ENCODE measurements around the gene RBM15. TPM values are rescaled to one million over a fixed set of nuclear protein-coding genes. Genes with fewer than 3 reads are reported as not detected.

Gene RBM15, protein sequence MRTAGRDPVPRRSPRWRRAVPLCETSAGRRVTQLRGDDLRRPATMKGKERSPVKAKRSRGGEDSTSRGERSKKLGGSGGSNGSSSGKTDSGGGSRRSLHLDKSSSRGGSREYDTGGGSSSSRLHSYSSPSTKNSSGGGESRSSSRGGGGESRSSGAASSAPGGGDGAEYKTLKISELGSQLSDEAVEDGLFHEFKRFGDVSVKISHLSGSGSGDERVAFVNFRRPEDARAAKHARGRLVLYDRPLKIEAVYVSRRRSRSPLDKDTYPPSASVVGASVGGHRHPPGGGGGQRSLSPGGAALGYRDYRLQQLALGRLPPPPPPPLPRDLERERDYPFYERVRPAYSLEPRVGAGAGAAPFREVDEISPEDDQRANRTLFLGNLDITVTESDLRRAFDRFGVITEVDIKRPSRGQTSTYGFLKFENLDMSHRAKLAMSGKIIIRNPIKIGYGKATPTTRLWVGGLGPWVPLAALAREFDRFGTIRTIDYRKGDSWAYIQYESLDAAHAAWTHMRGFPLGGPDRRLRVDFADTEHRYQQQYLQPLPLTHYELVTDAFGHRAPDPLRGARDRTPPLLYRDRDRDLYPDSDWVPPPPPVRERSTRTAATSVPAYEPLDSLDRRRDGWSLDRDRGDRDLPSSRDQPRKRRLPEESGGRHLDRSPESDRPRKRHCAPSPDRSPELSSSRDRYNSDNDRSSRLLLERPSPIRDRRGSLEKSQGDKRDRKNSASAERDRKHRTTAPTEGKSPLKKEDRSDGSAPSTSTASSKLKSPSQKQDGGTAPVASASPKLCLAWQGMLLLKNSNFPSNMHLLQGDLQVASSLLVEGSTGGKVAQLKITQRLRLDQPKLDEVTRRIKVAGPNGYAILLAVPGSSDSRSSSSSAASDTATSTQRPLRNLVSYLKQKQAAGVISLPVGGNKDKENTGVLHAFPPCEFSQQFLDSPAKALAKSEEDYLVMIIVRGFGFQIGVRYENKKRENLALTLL
- total RNA-seq: 53.3 TPM
- 10 to 100 TPM in 3 of 4 donors, 1 to 10 TPM in 1; 7.5 to 12.9 (median 11.6) TPM for polyA plus RNA-seq

DNA sequence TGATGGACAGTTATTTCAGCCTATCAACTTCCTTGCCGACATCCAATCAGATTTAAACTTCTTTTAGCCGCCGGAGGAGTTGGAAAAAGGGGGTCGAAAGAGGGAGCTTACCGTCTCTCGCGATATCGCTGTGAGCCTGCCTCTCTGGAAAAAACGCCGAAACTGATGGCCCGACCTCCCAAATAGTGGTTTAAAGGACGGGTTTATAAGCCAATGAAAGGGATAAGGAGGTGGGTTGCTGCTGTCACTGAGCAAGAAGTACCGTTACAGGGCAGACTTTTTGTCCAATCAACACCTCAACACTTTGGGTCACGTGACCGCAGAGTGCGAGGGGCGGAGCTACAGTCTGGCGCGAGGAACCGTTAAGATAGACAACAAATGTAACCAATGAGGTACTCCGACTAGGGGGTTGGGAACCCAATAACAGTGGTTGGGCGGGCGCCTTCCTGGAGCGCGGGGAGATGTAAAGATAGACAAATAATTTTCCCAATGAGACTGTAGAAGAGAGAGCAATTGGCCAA lies at the start of gene RBM15:
TSS of gene RBM15 (plus strand) at position 492 of the 521 bp plus-strand sequence. CDS start at position 521, 29 bp downstream.
- Histone ChIP-seq H3K4me1 (ENCODE audit: control insufficient read depth, insufficient read depth, low read length, poor library complexity, severe bottlenecking) (peaks cover 51% of the 10 kb centered on the region), H3K27me3 (ENCODE audit: control insufficient read depth, insufficient read depth, low read length) (no peaks in the 10 kb centered on the region), H3K9me3 (ENCODE audit: control insufficient read depth in 2 of 2, low read length in 2 of 2) (no peaks in the 10 kb centered on the region), H3K4me3 (ENCODE audit: low read depth, low read length) (peak within 1 kb of the TSS; percentile 99), H3K27ac (ENCODE audit: insufficient read depth, low read length, poor library complexity, severe bottlenecking) (peak within 1 kb of the TSS; percentile 99), H3K36me3 (ENCODE audit: control insufficient read depth, insufficient read depth, low read length) (peaks cover 25% of the 10 kb centered on the region)
- H3K36me3 Mint-ChIP-seq: peaks cover 24% of the 10 kb centered on the region
- H3K9me3 Mint-ChIP-seq: no peaks in the 10 kb centered on the region
- ATAC-seq (ENCODE audit: low read depth in 2 of 2): peak; percentile 78 to 79
- H3K4me1 Mint-ChIP-seq: peaks cover 6 to 59% (median 40%) of the 10 kb centered on the region in 4 donors
- no peaks in the 10 kb centered on the region for H3K27me3 Mint-ChIP-seq
- no peak within 1 kb of the TSS for H3K4me3 Mint-ChIP-seq
- peak; percentile 96 to 100 (median 99) for DNase-seq
- H3K27ac Mint-ChIP-seq: peak within 1 kb of the TSS in 1 of 3 donors; percentile 98

DNA sequence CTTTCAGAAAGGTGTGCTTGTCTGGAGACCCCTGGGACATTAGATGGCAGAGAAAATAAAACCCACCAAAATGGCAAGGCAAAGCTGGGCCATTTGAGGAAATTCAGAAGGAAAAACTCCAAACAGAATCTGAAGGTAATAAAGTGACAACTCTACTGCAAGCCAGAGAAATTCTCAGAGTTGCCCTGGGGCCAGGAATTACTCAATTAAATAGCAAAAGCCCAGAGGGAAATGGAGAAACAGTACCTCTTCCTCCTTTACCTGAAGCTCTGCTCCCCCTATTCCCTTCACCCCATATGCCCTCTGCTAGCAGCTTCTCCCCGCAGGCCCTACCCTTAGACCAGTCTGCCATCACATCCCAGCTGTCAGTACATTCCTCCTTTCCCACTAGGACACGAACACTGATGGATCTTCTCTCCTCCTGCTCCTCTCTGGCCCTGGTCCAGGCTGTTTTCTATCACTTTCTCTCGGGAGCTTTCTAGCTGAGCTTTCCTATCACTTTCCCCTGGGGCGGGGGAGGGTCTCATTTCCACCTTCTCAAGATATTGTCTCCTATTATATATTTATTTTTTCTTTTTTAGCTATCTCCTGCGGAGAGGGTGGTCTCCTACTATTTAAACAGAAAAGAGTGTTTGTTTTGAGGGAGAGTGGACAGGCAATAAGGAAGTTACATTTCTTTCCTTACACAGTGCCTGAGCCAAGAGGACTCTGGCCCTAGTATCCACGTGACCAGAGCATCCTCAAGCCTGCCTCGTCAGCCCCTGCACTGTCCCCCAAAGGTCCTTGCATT lies 47.7 kb upstream of the RBM15 start:
- Histone ChIP-seq H3K36me3 (ENCODE audit: control insufficient read depth, insufficient read depth, low read length) (no peaks in the 10 kb centered on the region), H3K27ac (ENCODE audit: insufficient read depth, low read length, poor library complexity, severe bottlenecking) (no peak overlapping the region), H3K4me1 (ENCODE audit: control insufficient read depth, insufficient read depth, low read length, poor library complexity, severe bottlenecking) (no peaks in the 10 kb centered on the region), H3K9me3 (ENCODE audit: control insufficient read depth in 2 of 2, low read length in 2 of 2) (no peaks in the 10 kb centered on the region), H3K4me3 (ENCODE audit: low read depth, low read length) (no peak overlapping the region), H3K27me3 (ENCODE audit: control insufficient read depth, insufficient read depth, low read length) (no peaks in the 10 kb centered on the region)
- DNase-seq: no peak
- Mint-ChIP-seq H3K27me3 (peaks cover 8% of the 10 kb centered on the region), H3K4me3 (no peak overlapping the region), H3K4me1 (peaks cover 0 to 2% (median 0%) of the 10 kb centered on the region in 4 donors), H3K27ac (peak overlapping the region in 1 of 3 donors; percentile 56), H3K36me3 (no peaks in the 10 kb centered on the region), H3K9me3 (peaks cover 0 to 2% (median 0%) of the 10 kb centered on the region in 7 donors)
- ATAC-seq (ENCODE audit: low read depth in 2 of 2): no peak

DNA sequence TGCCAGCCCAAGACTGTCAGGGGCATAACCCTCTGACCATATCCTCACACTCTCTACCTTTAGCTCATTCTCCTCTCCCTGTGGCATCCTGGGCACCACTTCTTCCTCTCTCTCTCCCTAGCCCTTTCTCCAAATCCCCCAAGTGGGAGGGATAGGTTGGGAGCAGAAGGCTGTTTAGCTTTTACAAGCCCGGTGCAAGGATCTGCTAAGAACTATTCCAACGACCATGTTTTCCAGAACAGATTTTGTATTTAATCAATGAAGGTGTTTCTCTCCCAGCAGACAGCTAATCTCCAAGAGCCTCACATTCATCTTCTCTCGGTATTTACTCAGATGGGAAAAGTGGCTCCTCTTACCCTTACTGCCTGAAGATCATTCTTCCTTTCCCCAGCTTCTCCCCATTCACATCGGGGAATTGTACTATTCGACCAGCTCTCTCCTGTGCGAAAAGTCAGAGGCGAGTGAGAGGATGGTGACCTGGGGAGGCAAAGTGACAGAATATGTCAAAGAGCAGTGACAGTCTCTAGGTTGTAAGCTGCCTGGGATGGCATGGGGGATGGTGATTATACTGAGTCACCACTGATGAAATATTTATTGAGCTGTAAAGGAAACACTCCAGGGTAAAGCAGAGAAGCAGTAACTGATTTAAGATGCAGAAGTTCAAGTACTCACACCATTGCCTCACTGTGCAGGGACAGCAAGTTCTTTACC lies 47.0 kb upstream of the RBM15 start:
- no peak for ATAC-seq (ENCODE audit: low read depth in 2 of 2)
- no peaks in the 10 kb centered on the region for H3K36me3 Mint-ChIP-seq

DNA sequence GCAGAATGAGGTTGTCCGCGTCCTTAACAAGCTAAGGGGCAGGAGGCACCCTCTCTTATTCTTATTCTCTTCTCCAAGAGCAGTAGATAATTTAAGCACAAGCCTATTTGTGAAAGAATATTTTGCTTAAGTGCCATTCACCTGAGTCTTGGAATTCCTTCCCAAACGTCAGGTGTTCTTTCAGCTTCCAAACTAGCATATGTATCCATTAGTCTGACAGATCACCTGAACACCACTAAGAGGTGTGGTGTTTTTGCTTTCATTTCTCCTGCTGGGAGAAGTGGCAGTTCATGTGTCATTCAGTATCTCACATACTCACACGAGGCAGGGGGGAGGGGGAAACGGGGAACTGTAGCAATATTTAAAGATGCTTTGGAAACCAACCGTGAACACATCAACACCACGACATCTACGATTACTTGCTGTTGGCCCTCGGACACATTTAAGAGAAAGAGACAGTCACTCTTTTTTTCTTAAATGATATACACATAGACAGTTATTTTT lies 45.5 kb upstream of the RBM15 start:
- H3K4me3 Mint-ChIP-seq: no peak overlapping the region
- peaks cover 0 to 2% (median 0%) of the 10 kb centered on the region in 4 donors for H3K4me1 Mint-ChIP-seq
- peaks cover 0 to 2% (median 0%) of the 10 kb centered on the region in 7 donors for H3K9me3 Mint-ChIP-seq
- H3K36me3 Mint-ChIP-seq: no peaks in the 10 kb centered on the region
- DNase-seq (no peak), ATAC-seq (ENCODE audit: low read depth in 2 of 2) (no peak)
- Histone ChIP-seq H3K27me3 (ENCODE audit: control insufficient read depth, insufficient read depth, low read length) (no peaks in the 10 kb centered on the region), H3K4me1 (ENCODE audit: control insufficient read depth, insufficient read depth, low read length, poor library complexity, severe bottlenecking) (no peaks in the 10 kb centered on the region), H3K36me3 (ENCODE audit: control insufficient read depth, insufficient read depth, low read length) (no peaks in the 10 kb centered on the region), H3K27ac (ENCODE audit: insufficient read depth, low read length, poor library complexity, severe bottlenecking) (no peak overlapping the region), H3K4me3 (ENCODE audit: low read depth, low read length) (no peak overlapping the region), H3K9me3 (ENCODE audit: control insufficient read depth in 2 of 2, low read length in 2 of 2) (no peaks in the 10 kb centered on the region)
- no peak overlapping the region for H3K27ac Mint-ChIP-seq
- peaks cover 8% of the 10 kb centered on the region for H3K27me3 Mint-ChIP-seq

More for the DNA sequence above, 47.0 kb upstream of the RBM15 start:
- no peaks in the 10 kb centered on the region for H3K4me1 ChIP-seq (ENCODE audit: control insufficient read depth, insufficient read depth, low read length, poor library complexity, severe bottlenecking)
- peaks cover 8% of the 10 kb centered on the region for H3K27me3 Mint-ChIP-seq
- peaks cover 0 to 2% (median 0%) of the 10 kb centered on the region in 7 donors for H3K9me3 Mint-ChIP-seq
- no peaks in the 10 kb centered on the region for H3K27me3 ChIP-seq (ENCODE audit: control insufficient read depth, insufficient read depth, low read length)
- H3K36me3 ChIP-seq (ENCODE audit: control insufficient read depth, insufficient read depth, low read length): no peaks in the 10 kb centered on the region
- H3K4me3 Mint-ChIP-seq: no peak overlapping the region
- DNase-seq: no peak
- no peak overlapping the region for H3K27ac ChIP-seq (ENCODE audit: insufficient read depth, low read length, poor library complexity, severe bottlenecking)
- H3K4me1 Mint-ChIP-seq: peaks cover 0 to 2% (median 0%) of the 10 kb centered on the region in 4 donors
- H3K9me3 ChIP-seq (ENCODE audit: control insufficient read depth in 2 of 2, low read length in 2 of 2): no peaks in the 10 kb centered on the region
- H3K4me3 ChIP-seq (ENCODE audit: low read depth, low read length): no peak overlapping the region
- no peak overlapping the region for H3K27ac Mint-ChIP-seq

DNA sequence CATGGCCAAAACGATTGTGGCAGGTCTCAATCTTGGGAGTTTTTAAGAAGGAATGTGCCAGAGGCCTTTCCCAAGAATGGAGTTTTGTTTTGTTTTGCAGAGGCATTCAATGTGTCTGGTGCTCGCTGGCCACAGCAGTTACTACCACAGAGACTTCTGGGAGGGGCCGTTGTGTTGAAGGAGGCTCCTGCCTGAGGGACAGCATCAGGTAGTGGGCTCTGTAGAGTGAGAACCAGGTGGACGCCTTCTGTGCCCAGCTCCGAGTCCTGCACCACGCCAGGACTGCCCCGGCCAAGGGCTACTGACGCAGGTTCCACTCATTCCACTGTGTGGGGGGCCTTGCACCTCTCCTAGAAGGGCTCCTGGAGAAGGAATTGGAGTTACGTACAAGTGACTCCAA lies 44.9 kb upstream of the RBM15 start:
- ATAC-seq (ENCODE audit: low read depth in 2 of 2) (no peak), DNase-seq (no peak)
- Mint-ChIP-seq H3K36me3 (no peaks in the 10 kb centered on the region), H3K4me1 (peaks cover 0 to 2% (median 0%) of the 10 kb centered on the region in 4 donors), H3K9me3 (peaks cover 0 to under 1% (median 0%) of the 10 kb centered on the region in 7 donors), H3K4me3 (no peak overlapping the region), H3K27me3 (peaks cover 12% of the 10 kb centered on the region), H3K27ac (no peak overlapping the region)
- Histone ChIP-seq H3K9me3 (ENCODE audit: control insufficient read depth in 2 of 2, low read length in 2 of 2) (no peaks in the 10 kb centered on the region), H3K27ac (ENCODE audit: insufficient read depth, low read length, poor library complexity, severe bottlenecking) (no peak overlapping the region), H3K27me3 (ENCODE audit: control insufficient read depth, insufficient read depth, low read length) (no peaks in the 10 kb centered on the region), H3K4me3 (ENCODE audit: low read depth, low read length) (no peak overlapping the region), H3K36me3 (ENCODE audit: control insufficient read depth, insufficient read depth, low read length) (no peaks in the 10 kb centered on the region), H3K4me1 (ENCODE audit: control insufficient read depth, insufficient read depth, low read length, poor library complexity, severe bottlenecking) (no peaks in the 10 kb centered on the region)

DNA sequence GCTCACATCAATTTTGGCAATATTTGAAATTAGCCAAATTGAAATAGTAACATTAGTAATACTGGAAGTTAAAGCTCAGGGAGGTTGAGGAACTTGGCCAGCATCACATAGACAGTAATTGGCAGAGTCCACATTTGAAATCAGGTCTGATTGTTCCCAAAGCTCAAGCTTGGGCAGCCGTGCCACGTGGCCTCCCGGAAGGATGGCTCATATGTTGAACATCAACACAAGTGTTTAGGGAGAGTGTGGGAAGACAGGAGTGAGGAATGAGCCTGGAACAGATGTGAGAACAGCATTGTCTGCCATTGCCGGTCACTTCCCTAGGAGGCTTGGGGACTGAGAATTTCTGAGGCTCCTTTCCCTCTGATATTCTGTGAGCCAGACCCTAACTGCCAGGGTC lies 40.2 kb upstream of the RBM15 start:
- H3K27ac Mint-ChIP-seq: no peak overlapping the region
- H3K4me1 ChIP-seq (ENCODE audit: control insufficient read depth, insufficient read depth, low read length, poor library complexity, severe bottlenecking): no peaks in the 10 kb centered on the region
- no peak for DNase-seq
- H3K4me3 Mint-ChIP-seq: no peak overlapping the region
- H3K4me3 ChIP-seq (ENCODE audit: low read depth, low read length): no peak overlapping the region
- H3K9me3 Mint-ChIP-seq: no peaks in the 10 kb centered on the region
- H3K9me3 ChIP-seq (ENCODE audit: control insufficient read depth in 2 of 2, low read length in 2 of 2): no peaks in the 10 kb centered on the region
- ATAC-seq (ENCODE audit: low read depth in 2 of 2): no peak
- H3K36me3 ChIP-seq (ENCODE audit: control insufficient read depth, insufficient read depth, low read length): no peaks in the 10 kb centered on the region
- H3K27me3 Mint-ChIP-seq: peaks cover 11% of the 10 kb centered on the region
- H3K27me3 ChIP-seq (ENCODE audit: control insufficient read depth, insufficient read depth, low read length): peaks cover 3% of the 10 kb centered on the region
- no peaks in the 10 kb centered on the region for H3K4me1 Mint-ChIP-seq
- H3K27ac ChIP-seq (ENCODE audit: insufficient read depth, low read length, poor library complexity, severe bottlenecking): no peak overlapping the region
- H3K36me3 Mint-ChIP-seq: no peaks in the 10 kb centered on the region

Data from CD4-positive, CD25-positive, alpha-beta regulatory T cell (primary cell).